Mammary epithelial cell (primary cell): Measurements from ENCODE around the gene IQGAP2.

ENCODE experiments used
- EZH2 ChIP-seq: IDR thresholded peaks from 2 replicates; pipeline ENCODE4 v1.6.1; 2012; ENCODE audit warnings: low read length, inconsistent platforms, borderline replicate concordance
- TF ChIP-seq, protein P1 (sequence below), 2 donors: IDR thresholded peaks in 1 of 2; conservative IDR thresholded peaks in 1 of 2; 2 replicates each; pipeline ENCODE4 v1.5.1; 2011 to 2012; ENCODE audit warnings: inconsistent platforms in 2 of 2, low read length in 2 of 2, mild to moderate bottlenecking in 2 of 2, control low read depth in 1 of 2, low read depth in 1 of 2; ENCODE audit not compliant: insufficient read depth in 1 of 2; ENCODE audit errors: extremely low read depth in 1 of 2

DNA sequence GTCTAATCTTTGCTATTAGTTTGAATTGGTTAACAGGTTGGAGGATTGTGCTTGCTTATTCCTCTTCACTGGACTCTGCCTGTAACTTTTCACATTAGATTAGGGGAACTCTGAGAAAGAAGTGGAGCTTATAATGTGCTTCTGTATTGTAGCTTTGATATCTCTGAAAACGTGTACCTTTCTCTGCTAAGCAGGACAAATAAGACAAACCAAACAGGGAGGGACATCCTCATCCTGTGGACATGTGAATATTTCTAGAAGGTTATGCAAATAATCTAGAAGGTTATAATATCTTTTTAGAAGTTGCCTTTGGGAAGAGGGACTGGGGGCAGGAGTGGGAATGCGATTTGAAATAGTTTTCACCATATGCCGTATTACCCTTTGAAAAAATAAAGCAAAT, 11.7 kb downstream of the IQGAP2 start:
- TF ChIP-seq, protein P1, sequence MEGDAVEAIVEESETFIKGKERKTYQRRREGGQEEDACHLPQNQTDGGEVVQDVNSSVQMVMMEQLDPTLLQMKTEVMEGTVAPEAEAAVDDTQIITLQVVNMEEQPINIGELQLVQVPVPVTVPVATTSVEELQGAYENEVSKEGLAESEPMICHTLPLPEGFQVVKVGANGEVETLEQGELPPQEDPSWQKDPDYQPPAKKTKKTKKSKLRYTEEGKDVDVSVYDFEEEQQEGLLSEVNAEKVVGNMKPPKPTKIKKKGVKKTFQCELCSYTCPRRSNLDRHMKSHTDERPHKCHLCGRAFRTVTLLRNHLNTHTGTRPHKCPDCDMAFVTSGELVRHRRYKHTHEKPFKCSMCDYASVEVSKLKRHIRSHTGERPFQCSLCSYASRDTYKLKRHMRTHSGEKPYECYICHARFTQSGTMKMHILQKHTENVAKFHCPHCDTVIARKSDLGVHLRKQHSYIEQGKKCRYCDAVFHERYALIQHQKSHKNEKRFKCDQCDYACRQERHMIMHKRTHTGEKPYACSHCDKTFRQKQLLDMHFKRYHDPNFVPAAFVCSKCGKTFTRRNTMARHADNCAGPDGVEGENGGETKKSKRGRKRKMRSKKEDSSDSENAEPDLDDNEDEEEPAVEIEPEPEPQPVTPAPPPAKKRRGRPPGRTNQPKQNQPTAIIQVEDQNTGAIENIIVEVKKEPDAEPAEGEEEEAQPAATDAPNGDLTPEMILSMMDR (conservative IDR thresholded peaks at IDR 0.05 in 1 of 2, IDR thresholded peaks at IDR 0.05 in 1 of 2; ENCODE audit: extremely low read depth in 1 of 2, insufficient read depth in 1 of 2, low read depth in 1 of 2, low read length in 2 of 2), result no peak
- TF ChIP-seq EZH2, result no peak
